Measurements from ENCODE around the gene CDK10. TPM values are rescaled to one million over a fixed set of nuclear protein-coding genes. Genes with fewer than 3 reads are reported as not detected.

Gene CDK10
- total RNA-seq, 4 donors from 2014 or later: 15.0 to 38.4 (median 29.0) TPM

GRCh38 chr16:89716493-89716892, 30.0 kb downstream of the CDK10 start:
- TF ChIP-seq CTCF (IDR thresholded peaks at IDR 0.05; ENCODE audit: low read depth): no peak

- TF ChIP-seq CTCF (IDR thresholded peaks at IDR 0.05; ENCODE audit: low read depth): no peak
Measured at GRCh38 chr16:89716916-89717687, 30.6 kb downstream of the CDK10 start.

GRCh38 chr16:89717688-89718505, 31.4 kb downstream of the CDK10 start:
- no peak for TF ChIP-seq CTCF (IDR thresholded peaks at IDR 0.05; ENCODE audit: low read depth)

GRCh38 chr16:89720551-89720812, 34.0 kb downstream of the CDK10 start:
- TF ChIP-seq CTCF (IDR thresholded peaks at IDR 0.05; ENCODE audit: low read depth): no peak

GRCh38 chr16:89720813-89721545, 34.5 kb downstream of the CDK10 start, which contains the start of the genes VPS9D1 and ZNF276:
VPS9D1 (minus strand) TSS chr16:89720898; CDS start chr16:89720861, 37 bp downstream.
ZNF276 (plus strand) TSS chr16:89721537; CDS start chr16:89721641, 104 bp downstream.
- TF ChIP-seq CTCF (IDR thresholded peaks at IDR 0.05; ENCODE audit: low read depth): no peak

GRCh38 chr16:89721546-89722391, 35.3 kb downstream of the CDK10 start:
- TF ChIP-seq CTCF (IDR thresholded peaks at IDR 0.05; ENCODE audit: low read depth): no peak
